Fibroblast of pulmonary artery (primary cell): ENCODE data around the gene NOC2L.

Experiments used
- DNase-seq: peaks from one replicate; pipeline ENCODE4 v3.0.0-alpha.2; 2010; ENCODE audit warnings: low read depth
- H3K4me3 ChIP-seq: replicated peaks from 2 replicates; pipeline ENCODE4 v1.5.1; 2011; ENCODE audit warnings: low read depth, mild to moderate bottlenecking, control low read depth, low read length, moderate library complexity
- CTCF ChIP-seq: IDR thresholded peaks from 2 replicates; pipeline ENCODE4 v1.5.1; 2011; ENCODE audit warnings: mild to moderate bottlenecking, control low read depth, low read length, inconsistent platforms; ENCODE audit errors: missing control alignments

Gene NOC2L

GRCh38 chr1:939511-940106 lies 19.4 kb downstream of the NOC2L start:
- no peak for DNase-seq
- no peak overlapping the region for H3K4me3 ChIP-seq
- no peak for TF ChIP-seq CTCF

DNA sequence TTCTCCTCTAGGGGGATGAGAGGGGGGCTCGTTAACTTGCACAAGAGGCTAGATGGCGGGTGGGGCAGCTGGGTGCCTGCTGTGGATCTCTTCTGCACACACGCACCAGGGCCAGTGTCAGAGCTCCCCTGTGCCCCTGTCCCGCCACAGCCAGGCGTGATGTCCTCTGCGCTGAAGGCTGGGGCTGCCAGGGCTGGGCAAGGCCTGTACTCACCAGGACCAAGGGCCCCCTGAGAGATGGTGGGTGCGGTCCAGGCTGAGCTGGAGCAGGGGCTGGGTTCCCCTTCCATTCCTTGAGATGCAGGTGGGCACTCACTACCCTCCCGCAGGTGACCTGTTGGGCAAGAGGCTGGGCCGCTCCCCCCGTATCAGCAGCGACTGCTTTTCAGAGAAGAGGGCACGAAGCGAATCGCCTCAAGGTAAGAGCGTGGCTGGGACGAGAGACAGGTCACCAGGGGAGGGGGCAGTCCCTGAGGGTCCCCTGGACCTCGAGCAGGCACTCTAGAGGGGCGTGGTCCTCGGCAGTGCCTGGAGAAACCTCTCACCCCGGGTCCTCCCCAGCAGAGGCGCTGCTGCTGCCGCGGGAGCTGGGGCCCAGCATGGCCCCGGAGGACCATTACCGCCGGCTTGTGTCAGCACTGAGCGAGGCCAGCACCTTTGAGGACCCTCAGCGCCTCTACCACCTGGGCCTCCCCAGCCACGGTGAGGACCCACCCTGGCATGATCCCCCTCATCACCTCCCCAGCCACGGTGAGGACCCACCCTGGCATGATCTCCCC lies 20.2 kb downstream of the NOC2L start:
- H3K4me3 ChIP-seq = no peak overlapping the region

GRCh38 chr1:938088-938683 lies 20.9 kb downstream of the NOC2L start:
- TF ChIP-seq CTCF = peak; percentile 45
- DNase-seq = peak; percentile 32
- H3K4me3 ChIP-seq = no peak overlapping the region

More for the DNA sequence above, 20.2 kb downstream of the NOC2L start:
- no peak for DNase-seq
- TF ChIP-seq CTCF = no peak

GRCh38 chr1:937521-937920 lies 21.5 kb downstream of the NOC2L start:
- DNase-seq = no peak
- TF ChIP-seq CTCF = no peak
- H3K4me3 ChIP-seq = no peak overlapping the region

DNA sequence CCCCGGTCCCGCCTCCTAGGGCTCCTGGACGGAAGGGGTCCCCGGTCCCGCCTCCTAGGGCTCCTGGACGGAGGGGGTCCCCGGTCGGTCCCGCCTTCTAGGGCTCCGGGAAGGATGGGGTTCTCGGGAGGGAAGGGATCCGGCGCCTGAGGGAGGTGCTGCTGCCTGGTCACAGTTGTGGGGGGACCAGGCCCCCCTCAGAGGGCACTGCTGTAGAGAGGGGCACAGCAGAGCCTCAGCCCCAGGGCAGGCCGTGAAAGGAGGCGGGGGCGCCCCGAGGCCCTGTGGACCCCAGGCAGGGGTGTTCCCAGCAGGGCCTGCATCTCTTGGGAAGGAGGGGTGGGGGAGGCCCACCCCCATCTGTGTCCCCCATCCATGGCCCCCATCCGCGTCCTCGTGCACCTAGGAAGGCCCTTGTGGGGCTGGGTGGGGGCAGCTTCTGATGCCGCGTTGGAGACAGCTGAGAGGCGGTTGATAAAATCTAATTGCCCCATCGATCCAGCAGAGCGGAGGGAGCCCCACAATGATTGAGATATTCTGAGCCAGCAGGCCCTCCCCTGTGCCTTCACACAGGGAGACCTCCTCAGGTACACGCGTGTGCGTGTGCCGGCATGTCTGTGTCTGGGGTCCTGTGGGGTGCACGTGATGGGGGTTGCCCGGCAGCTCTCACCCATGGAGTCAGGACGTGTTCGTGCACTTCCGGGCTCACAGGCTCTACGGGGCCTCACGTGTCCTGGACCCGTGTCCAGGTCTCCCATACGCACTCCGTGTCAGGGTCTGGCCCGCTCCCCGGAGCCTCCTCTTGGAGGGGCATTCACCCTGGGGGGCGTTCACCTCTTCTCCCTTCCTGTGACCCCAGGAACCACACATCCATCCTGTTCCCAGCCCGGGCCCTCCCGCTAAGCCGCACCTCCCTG lies 22.4 kb downstream of the NOC2L start:
- DNase-seq = no peak
- TF ChIP-seq CTCF = no peak
- H3K4me3 ChIP-seq = no peak overlapping the region

GRCh38 chr1:935751-936231 lies 23.3 kb downstream of the NOC2L start:
- no peak overlapping the region for H3K4me3 ChIP-seq
- no peak for TF ChIP-seq CTCF
- no peak for DNase-seq
